Neuronal stem cell (in vitro differentiated cells): ENCODE measurements around the gene PRDM11.

Source experiments
- DNase-seq: peaks from one replicate; pipeline ENCODE4 v3.0.0-alpha.2; 2013; ENCODE audit warnings: low spot score
- H2AFZ ChIP-seq: one replicate; pipeline ENCODE4 v1.6.1; 2013; ENCODE audit warnings: mild to moderate bottlenecking, low read length, inconsistent platforms
- H2AK5ac ChIP-seq: 2 replicates; pipeline ENCODE4 v1.6.1; 2013; ENCODE audit warnings: low read depth, mild to moderate bottlenecking, inconsistent platforms, low read length, moderate library complexity, mixed read lengths
- H2BK120ac ChIP-seq: 2 replicates; pipeline ENCODE4 v1.6.1; 2013; ENCODE audit warnings: low read depth, mild to moderate bottlenecking, inconsistent platforms, low read length, moderate library complexity, mixed read lengths
- H2BK12ac ChIP-seq: one replicate; pipeline ENCODE4 v1.6.1; 2013; ENCODE audit warnings: low read length, inconsistent platforms
- H2BK15ac ChIP-seq: 2 replicates; pipeline ENCODE4 v1.6.1; 2013; ENCODE audit warnings: mild to moderate bottlenecking, low read length, inconsistent platforms, mixed read lengths
- H2BK5ac ChIP-seq: one replicate; pipeline ENCODE4 v1.6.1; 2013; ENCODE audit warnings: inconsistent platforms, mild to moderate bottlenecking, low read length, moderate library complexity
- H3K14ac ChIP-seq: one replicate; pipeline ENCODE4 v1.6.1; 2013; ENCODE audit warnings: low read length, inconsistent platforms
- H3K18ac ChIP-seq: 2 replicates; pipeline ENCODE4 v1.6.1; 2013; ENCODE audit warnings: low read length, inconsistent platforms
- H3K23ac ChIP-seq: 2 replicates; pipeline ENCODE4 v1.6.1; 2013; ENCODE audit warnings: low read depth, mild to moderate bottlenecking, mixed read lengths, low read length, inconsistent platforms; ENCODE audit not compliant: poor library complexity
- H3K27ac ChIP-seq: replicated peaks from 3 replicates; pipeline ENCODE4 v1.5.1; 2013; ENCODE audit warnings: low read length, inconsistent platforms
- H3K27me3 ChIP-seq, 3 experiments: 2 replicates each; pipeline ENCODE4 v1.6.1; 2013; ENCODE audit warnings: low read length in 3 of 3, mild to moderate bottlenecking in 2 of 3, inconsistent platforms in 1 of 3, low read depth in 1 of 3, mixed read lengths in 1 of 3, moderate library complexity in 1 of 3; ENCODE audit not compliant: control insufficient read depth in 3 of 3, insufficient read depth in 3 of 3
- H3K36me3 ChIP-seq, 2 donors: replicated peaks in 1 of 2; 2 replicates each; pipeline ENCODE4 v1.6.1; 2013; ENCODE audit warnings: low read length in 2 of 2; ENCODE audit not compliant: control insufficient read depth in 2 of 2, insufficient read depth in 2 of 2
- H3K4ac ChIP-seq: 2 replicates; pipeline ENCODE4 v1.6.1; 2013; ENCODE audit warnings: inconsistent platforms, mild to moderate bottlenecking, low read length, moderate library complexity
- H3K4me1 ChIP-seq, 2 donors: 1 replicate in 1 of 2; 2 replicates in 1 of 2; pipeline ENCODE4 v1.6.1; 2013; ENCODE audit warnings: low read length in 2 of 2, low read depth in 1 of 2; ENCODE audit not compliant: control insufficient read depth in 2 of 2, insufficient read depth in 1 of 2
- H3K4me2 ChIP-seq: one replicate; pipeline ENCODE4 v1.6.1; 2013; ENCODE audit warnings: mild to moderate bottlenecking, low read length, inconsistent platforms; ENCODE audit not compliant: insufficient read depth, poor library complexity, severe bottlenecking
- H3K4me3 ChIP-seq, 2 donors: 2 replicates each; pipeline ENCODE4 v1.5.1; 2013; ENCODE audit warnings: low read length in 2 of 2, mild to moderate bottlenecking in 2 of 2, inconsistent platforms in 1 of 2, moderate library complexity in 1 of 2
- H3K79me1 ChIP-seq: one replicate; pipeline ENCODE4 v1.6.1; 2013; ENCODE audit warnings: low read depth, mild to moderate bottlenecking, inconsistent platforms, low read length, moderate library complexity
- H3K9ac ChIP-seq: one replicate; pipeline ENCODE4 v1.6.1; 2013; ENCODE audit warnings: mild to moderate bottlenecking, low read depth, low read length, inconsistent platforms; ENCODE audit not compliant: poor library complexity
- H3K9me3 ChIP-seq, 2 donors: replicated peaks in 1 of 2; 2 replicates each; pipeline versions ENCODE3 to v1.6.1; 2013; ENCODE audit warnings: low read length in 2 of 2, mild to moderate bottlenecking in 2 of 2, inconsistent platforms in 1 of 2, low read depth in 1 of 2, mixed read lengths in 1 of 2, moderate library complexity in 1 of 2; ENCODE audit not compliant: control insufficient read depth in 2 of 2, insufficient read depth in 1 of 2
- H4K8ac ChIP-seq: one replicate; pipeline ENCODE4 v1.6.1; 2013; ENCODE audit warnings: low read depth, mild to moderate bottlenecking, inconsistent platforms, low read length, moderate library complexity
- H4K91ac ChIP-seq: one replicate; pipeline ENCODE4 v1.6.1; 2013; ENCODE audit warnings: low read length, low read depth, mild to moderate bottlenecking, inconsistent platforms; ENCODE audit not compliant: poor library complexity
- WGBS, 2 donors: extraction: QIAGEN DNeasy Blood & Tissue Kit; methylation state at CpG; one replicate each; pipeline ENCODE4 v1.1.7; 2013; ENCODE audit warnings: missing lambda C conversion rate in 2 of 2, mixed read lengths in 1 of 2; ENCODE audit not compliant: insufficient read length in 2 of 2, insufficient replicate concordance in 1 of 2; ENCODE audit errors: extremely low coverage in 2 of 2; 5-methylcytosine and 5-hydroxymethylcytosine counted together

The PRDM11 gene

GRCh38 chr11:45217991-45218390, 71.6 kb downstream of the PRDM11 start:
- no peak overlapping the region for H4K8ac ChIP-seq
- H2AK5ac ChIP-seq = no peak overlapping the region
- no peak overlapping the region for H3K14ac ChIP-seq
- no peak overlapping the region for H3K18ac ChIP-seq
- no peaks in the 10 kb centered on the region for H3K4me1 ChIP-seq
- H4K91ac ChIP-seq = no peak overlapping the region
- H3K79me1 ChIP-seq = no peaks in the 10 kb centered on the region
- no peak overlapping the region for H2AFZ ChIP-seq
- H3K9ac ChIP-seq = no peak overlapping the region
- no peak overlapping the region for H3K23ac ChIP-seq
- no peak overlapping the region for H2BK5ac ChIP-seq
- no peak overlapping the region for H2BK120ac ChIP-seq
- no peak overlapping the region for H3K27ac ChIP-seq
- H3K27me3 ChIP-seq = no peaks in the 10 kb centered on the region
- no peak overlapping the region for H2BK12ac ChIP-seq
- H3K4ac ChIP-seq = no peak overlapping the region
- H3K4me3 ChIP-seq = no peak overlapping the region
- no CpG with 5 or more reads among the region's 2 CpGs for WGBS, 2 donors
- no peak overlapping the region for H3K4me2 ChIP-seq
- H2BK15ac ChIP-seq = no peak overlapping the region
- DNase-seq = no peak
- H3K36me3 ChIP-seq = peaks cover 0 to 5% of the 10 kb centered on the region in 2 donors
- H3K9me3 ChIP-seq = no peaks in the 10 kb centered on the region

DNA sequence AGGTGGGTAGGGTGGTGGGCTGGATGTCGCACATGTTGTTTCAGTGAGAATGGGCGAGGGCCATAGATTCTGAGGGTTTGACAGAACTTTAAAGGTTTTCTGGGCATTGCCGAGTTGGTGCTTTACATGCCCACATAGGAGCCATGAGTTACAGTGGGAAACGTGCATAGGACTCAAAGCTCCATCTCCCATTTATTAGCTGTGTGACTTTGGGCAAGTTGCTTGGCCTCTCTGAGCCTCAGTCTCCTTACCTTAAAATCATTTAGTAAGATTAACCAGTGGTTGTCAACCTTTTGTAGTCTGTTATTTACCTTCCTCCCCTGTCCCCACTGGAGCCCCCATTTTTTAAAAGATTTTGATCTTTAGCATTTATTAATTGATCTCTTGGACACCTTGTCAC, 72.3 kb downstream of the PRDM11 start:
- Histone ChIP-seq H2BK12ac (no peak overlapping the region), H3K18ac (no peak overlapping the region), H3K4me1 (no peaks in the 10 kb centered on the region), H3K14ac (no peak overlapping the region), H4K91ac (no peak overlapping the region), H3K9me3 (no peaks in the 10 kb centered on the region), H2BK5ac (no peak overlapping the region), H3K27ac (no peak overlapping the region), H3K79me1 (no peaks in the 10 kb centered on the region), H2AFZ (no peak overlapping the region), H3K23ac (no peak overlapping the region), H3K4ac (no peak overlapping the region), H2BK15ac (no peak overlapping the region), H2AK5ac (no peak overlapping the region), H3K27me3 (no peaks in the 10 kb centered on the region), H3K9ac (no peak overlapping the region), H3K4me3 (no peak overlapping the region), H4K8ac (no peak overlapping the region), H3K4me2 (no peak overlapping the region), H3K36me3 (peaks cover 0 to 3% of the 10 kb centered on the region in 2 donors), H2BK120ac (no peak overlapping the region)
- DNase-seq = no peak
- no CpG with 5 or more reads among the region's 4 CpGs for WGBS, 2 donors

- Histone ChIP-seq H2BK15ac (no peak overlapping the region), H3K14ac (no peak overlapping the region), H4K91ac (no peak overlapping the region), H2BK120ac (no peak overlapping the region), H3K36me3 (peaks cover 0 to 3% of the 10 kb centered on the region in 2 donors), H2BK5ac (no peak overlapping the region), H2AK5ac (no peak overlapping the region), H3K23ac (no peak overlapping the region), H3K18ac (no peak overlapping the region), H3K9ac (no peak overlapping the region), H3K79me1 (no peaks in the 10 kb centered on the region), H3K4me1 (no peaks in the 10 kb centered on the region), H4K8ac (no peak overlapping the region), H2BK12ac (no peak overlapping the region), H3K27ac (no peak overlapping the region), H2AFZ (no peak overlapping the region), H3K4me3 (no peak overlapping the region), H3K4ac (no peak overlapping the region), H3K4me2 (no peak overlapping the region), H3K9me3 (no peaks in the 10 kb centered on the region), H3K27me3 (no peaks in the 10 kb centered on the region)
- WGBS, 2 donors = no CpG with 5 or more reads among the region's 18 CpGs
- no peak for DNase-seq
Measured at GRCh38 chr11:45219411-45219810, 73.0 kb downstream of the PRDM11 start.

DNA sequence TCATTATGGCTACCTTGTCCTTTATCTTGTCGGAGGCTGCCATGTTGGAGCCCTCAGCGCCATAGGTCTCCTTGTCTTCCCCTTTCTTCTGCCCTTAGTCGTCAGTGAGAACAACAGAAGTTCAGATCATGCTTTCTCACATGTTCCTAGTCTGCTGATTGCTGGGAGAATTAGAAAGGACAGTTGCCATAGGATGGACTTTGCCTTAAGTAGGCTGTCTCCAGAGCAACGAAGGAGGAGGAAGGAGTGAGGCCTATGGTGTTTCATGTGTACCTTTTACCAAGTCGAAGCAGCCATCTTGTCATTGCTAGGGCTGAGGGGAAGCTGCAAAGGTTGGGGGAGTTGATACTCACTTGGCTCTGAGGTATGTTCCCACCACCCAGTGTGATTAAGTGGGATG, 77.1 kb downstream of the PRDM11 start:
- Histone ChIP-seq H2AK5ac (no peak overlapping the region), H2BK120ac (no peak overlapping the region), H4K8ac (no peak overlapping the region), H3K14ac (no peak overlapping the region), H3K36me3 (peaks cover 11 to 33% of the 10 kb centered on the region in 2 donors), H2BK12ac (no peak overlapping the region), H3K4me3 (no peak overlapping the region), H3K9me3 (peaks cover 0 to 1% of the 10 kb centered on the region in 2 donors), H3K23ac (no peak overlapping the region), H3K9ac (no peak overlapping the region), H3K4me1 (no peaks in the 10 kb centered on the region), H3K4me2 (no peak overlapping the region), H3K27me3 (no peaks in the 10 kb centered on the region), H2AFZ (no peak overlapping the region), H3K27ac (no peak overlapping the region), H3K18ac (no peak overlapping the region), H2BK15ac (no peak overlapping the region), H4K91ac (no peak overlapping the region), H3K4ac (no peak overlapping the region), H2BK5ac (no peak overlapping the region), H3K79me1 (no peaks in the 10 kb centered on the region)
- WGBS, 2 donors = no CpG with 5 or more reads among the region's 5 CpGs
- no peak for DNase-seq
